Superior temporal gyrus (tissue), 1 donor: ENCODE results near the gene UQCR11.

Experiments used
- DNase-seq: peaks from one replicate; pipeline ENCODE4 v3.0.0-alpha.2; 2016; ENCODE audit errors: extremely low spot score

UQCR11 gene

DNA sequence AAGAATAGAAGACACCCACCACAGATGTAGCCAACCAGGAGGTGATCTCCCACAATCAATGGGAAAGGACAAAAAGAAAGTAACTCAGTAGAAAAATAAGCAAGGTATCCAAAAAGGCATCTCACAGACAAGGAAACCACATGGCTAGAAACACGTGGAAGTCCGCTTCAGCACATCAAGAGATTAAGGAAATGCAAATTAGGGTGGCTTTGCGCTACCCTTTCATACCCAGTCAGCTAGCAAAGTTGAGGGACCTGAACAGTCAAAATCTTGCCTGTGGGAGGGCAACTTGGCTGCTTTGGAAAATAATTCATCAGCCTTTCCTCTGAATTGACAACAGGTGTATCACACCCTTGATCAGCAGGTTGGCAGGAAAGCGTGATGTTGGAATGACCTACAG, 11.6 kb upstream of the UQCR11 start:
- no peak for DNase-seq

DNA sequence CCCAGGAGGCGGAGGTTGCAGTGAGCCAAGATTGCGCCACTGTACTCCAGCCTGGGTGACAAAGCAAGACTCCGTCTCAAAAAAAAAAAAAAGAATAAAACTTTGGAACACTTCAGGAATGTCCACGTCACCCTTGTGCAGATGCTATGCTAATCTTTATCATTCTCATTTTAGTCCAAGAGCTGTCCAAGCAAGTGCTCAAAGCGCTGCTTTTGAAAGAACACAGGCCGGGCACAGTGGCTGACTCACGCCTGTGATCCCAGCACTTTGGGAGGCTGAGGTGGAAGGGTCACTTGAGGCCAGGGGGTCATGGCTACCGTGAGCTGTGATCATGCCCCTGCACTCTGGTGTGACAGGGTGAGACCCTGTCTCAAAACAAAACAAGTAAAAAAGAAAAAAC, 11.1 kb upstream of the UQCR11 start:
- no peak for DNase-seq

DNA sequence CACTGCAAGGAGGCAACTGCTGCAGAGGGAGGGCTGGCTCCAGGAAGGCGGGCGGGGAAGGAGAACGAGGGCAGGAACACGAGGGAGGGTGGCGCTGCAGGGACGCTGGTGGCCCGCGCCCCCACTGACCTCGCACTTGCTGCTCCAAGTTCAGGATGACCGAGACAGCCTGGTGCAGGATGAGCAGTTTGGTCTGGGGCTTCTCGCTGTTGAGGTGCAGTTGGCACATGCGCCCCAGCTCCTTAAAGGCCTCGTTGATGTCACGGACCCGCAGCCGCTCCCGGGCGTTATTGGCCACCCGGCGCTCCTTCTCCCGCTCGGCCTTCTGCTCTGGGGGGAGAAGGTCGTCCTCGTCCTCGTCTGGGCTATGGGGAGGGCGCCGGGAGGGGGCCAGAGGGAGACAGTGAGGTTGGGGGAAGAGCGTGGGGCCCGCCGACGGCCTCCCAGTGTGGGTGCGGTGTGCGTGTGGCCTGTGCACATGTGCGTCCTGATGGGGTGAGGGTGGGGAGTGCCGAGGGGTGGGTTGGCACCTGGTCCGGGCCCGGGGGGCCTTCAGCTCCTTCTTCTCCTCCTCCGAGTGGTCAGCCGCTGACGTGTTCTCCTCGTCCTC, 10.0 kb upstream of the UQCR11 start:
- DNase-seq, result no peak

- no peak for DNase-seq
These were observed 8.7 kb upstream of the UQCR11 start for GRCh38 chr19:1613808-1614570.

GRCh38 chr19:1613146-1613545, 7.9 kb upstream of the UQCR11 start:
- DNase-seq, result no peak

DNA sequence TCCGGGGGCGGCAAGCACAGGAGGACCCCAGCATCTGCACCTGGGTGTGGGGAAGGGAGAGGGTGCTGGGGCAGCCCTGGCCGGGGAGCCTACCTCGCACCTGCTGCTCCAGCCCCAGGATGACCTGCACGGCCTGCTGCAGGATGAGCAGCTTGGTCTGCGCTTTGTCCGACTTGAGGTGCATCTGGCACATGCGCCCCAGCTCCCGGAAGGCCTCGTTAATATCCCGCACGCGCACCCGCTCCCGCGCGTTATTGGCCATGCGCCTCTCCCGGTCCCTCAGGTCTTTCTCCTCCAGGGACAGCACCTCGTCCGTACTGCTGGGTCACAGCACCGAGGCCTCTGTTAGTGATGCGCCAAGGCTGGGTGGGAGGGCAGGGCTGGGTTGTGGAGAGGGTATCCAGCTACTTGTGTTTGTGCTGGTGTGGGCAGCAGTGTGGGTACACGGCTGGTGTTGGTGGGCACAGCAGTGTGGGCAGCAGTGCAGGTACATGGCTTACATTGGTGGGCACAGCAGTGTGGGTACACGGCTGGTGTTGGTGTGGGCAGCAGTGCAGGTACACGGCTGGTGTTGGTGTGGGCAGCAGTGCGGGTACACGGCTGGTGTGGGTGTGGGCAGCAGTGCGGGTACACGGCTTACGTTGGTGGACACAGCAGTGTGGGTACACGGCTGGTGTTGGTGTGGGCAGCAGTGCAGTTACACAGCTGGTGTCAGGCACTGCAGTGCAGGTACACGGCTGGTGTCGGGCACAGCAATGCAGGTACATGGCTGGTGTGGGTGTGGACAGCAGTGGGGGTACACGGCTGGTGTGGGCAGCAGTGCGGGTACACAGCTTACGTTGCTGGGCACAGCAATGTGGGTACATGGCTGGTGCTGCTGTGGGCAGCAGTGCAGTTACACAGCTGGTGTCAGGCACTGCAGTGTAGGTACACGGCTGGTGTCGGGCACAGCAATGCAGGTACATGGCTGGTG, 7.1 kb upstream of the UQCR11 start:
- no peak for DNase-seq

- no peak for DNase-seq
These were observed 6.1 kb upstream of the UQCR11 start for GRCh38 chr19:1611353-1611752.

DNA sequence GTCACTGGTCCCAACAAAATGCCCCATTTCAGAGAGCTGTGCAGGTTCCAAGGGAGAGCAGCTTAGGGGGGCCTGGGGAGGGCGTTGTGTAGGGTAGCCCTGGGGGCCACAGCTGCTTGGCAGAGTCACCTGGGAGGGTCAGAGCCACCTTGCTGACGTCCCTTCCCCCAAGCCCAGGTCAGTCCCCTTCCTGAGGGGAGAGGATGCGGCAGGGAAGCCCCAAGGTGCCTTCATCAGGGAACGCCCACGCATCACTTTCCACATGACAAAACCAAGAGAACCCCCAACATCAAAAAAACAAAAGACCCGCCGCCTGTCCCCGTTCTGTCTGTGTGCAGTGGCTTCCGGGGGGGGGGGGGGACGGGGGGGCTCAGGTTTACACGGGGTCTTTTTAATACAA, 5.3 kb upstream of the UQCR11 start:
- no peak for DNase-seq

DNA sequence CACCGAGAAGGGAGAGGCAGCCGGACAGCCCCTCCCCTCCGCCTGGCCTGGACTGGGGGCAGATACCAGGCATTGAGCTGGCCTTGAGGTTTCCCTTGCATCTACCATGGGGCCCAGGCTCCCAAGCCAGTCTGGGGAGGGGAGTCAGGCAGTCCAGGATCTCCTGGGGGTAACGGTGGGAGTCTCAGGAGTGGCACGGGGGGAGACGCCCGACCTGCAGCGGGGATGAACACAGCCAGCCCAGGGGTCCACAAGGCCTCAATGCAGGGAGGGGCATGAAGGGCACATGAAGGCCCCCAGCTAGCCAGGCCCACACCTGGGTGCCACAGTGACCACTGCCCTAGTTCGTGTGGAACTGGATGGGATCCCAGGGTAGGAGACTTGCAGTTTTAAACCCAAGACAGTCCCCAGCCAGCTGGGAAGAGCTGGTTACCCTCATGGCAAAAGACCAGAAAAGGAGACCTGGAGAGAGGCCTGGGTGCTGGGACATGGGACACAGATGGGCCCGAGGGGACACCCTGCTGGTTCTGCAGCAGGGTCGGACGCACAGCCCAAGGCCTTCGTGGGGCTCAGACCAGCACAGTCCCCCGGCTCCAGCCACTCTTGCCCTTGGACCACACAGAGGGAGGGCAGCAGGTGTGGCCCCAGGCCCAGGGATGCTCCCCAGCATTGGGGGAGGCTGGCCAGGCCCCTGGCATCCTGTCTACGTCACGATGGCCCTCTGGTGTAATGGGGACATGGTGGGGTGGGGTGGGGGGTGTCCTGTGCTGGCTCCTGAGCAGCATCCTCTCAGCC, 4.6 kb upstream of the UQCR11 start:
- DNase-seq, result no peak

DNA sequence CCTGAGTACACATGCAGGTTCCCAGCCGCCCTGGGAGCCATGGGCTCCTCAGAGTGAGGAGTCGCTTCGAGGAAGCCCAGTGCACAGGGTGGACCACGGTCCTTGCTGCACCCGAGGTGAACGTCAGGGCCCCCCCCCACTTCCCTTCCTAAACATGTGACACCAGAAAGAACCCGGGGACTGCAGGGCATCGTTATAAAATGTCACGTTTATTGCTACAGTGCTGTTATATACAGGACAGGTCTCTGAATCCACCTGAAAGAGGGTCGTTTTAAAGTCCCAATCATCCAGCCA, 3.8 kb upstream of the UQCR11 start:
- no peak for DNase-seq

GRCh38 chr19:1608359-1609102, 3.3 kb upstream of the UQCR11 start:
- DNase-seq, result no peak

DNA sequence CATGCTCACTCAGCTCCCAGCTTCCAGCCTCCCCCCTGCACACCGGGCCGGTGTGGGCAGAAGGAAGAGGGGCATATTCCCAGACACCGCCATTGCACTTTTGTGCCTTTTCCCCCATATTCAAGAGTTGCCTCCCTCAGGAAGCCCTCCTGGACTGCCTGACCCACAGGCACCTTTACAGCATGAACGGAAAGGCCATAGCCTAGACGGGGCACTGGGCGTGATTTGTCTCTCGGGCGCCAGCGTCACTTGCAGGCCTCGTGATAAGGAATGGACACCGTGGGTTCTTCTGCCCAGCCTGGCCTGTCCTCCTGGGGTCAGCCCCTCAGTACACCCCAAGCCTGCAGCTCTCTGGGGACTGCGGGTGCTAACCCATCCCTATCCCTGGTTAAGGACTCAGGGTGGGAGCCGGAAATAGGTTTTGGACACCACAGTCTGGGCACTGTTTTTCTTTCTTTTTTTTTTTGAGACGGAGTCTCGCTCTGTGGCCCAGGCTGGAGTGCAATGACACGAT, 933 bp upstream of the UQCR11 start:
- no peak for DNase-seq

GRCh38 chr19:1602091-1602707, 3.1 kb downstream of the UQCR11 start:
- no peak for DNase-seq

- DNase-seq, result no peak
These were observed 3.6 kb downstream of the UQCR11 start for GRCh38 chr19:1601613-1602064.

DNA sequence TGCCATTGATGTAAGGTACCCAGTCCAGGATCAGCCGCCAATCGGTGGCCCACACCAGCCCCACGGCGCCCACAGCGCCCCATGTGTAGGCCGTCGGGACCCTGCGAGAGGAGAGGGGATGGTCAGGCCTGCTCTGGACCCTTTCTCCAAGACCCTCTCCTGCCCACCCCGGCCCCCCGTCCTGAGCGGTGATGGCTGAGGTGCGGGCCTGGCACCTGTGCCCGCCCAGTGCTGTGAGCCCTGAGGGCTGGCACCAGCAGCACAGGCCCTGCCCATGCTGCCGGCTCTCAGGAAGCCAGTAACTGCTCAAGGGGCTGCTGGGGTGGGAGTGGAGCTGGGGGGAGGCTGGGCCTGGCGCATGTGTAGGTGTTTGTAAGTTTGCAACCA, 5.8 kb downstream of the UQCR11 start:
- no peak for DNase-seq

GRCh38 chr19:1598777-1599459, 6.3 kb downstream of the UQCR11 start:
- DNase-seq, result no peak

- no peak for DNase-seq
These were observed 11.8 kb downstream of the UQCR11 start for GRCh38 chr19:1593501-1593772.

DNA sequence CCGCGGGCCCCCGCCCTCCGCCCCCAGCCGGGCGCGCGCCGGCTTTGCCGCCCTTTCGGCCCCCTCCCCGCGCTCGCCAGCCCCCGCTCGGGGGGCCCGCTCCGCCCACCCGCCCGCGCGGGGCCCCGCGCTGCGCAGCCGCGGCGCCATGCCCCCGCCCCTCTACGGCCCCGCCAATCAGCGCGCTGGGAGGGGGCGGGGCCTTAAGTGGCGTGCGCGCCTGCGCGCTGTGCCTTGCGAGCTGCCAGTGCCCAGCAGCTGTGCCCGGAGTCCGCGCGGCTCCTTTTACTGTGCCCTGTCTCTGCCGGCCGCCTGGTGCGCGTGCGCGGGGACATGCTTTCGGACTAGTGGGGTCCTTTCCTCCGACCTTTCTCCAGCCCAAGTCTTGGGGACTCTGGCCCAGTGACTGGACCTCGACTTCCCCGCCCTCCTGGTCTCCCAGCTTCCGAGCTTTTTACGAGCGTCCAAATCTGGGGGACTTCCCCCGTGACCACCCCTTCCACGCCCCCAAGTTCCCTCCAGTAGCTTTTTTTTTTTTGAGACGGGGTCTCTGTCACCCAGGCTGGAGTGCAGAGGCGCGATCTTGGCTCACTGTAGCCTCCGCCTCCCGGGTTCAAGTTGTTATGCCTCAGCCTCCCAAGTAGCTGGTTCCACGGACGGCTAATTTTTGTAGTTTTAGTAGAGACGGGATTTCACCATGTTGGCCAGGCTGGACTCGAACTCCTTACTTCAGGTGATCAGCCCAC, 12.3 kb downstream of the UQCR11 start, which contains the start of gene MBD3:
Gene MBD3 (minus strand): TSS at position 111 of the 746 bp plus-strand sequence. CDS start 234 bp downstream, outside the sequence.
- peak; percentile 92 for DNase-seq
